SK-N-SH treated with all-trans-retinoic acid at 6 μM for 48 hours (cell line): ENCODE results near the gene ELAPOR2.

Experiments used
- ATAC-seq: fragments of 200-7000 bp; cut with Tn5 transposase; 3 replicates; pipeline ENCODE4 v1.9.1; 2020; ENCODE audit warnings: mild to moderate bottlenecking, moderate library complexity
- ARNTL ChIP-seq: fragments of 450-650 bp; formaldehyde crosslinking; IDR thresholded peaks from 2 replicates; pipeline ENCODE4 v1.5.0; 2020; ENCODE audit warnings: low read depth, mild to moderate bottlenecking, moderate library complexity, borderline replicate concordance
- BACH2 ChIP-seq: fragments of 250-450 bp; sonication (Bioruptor Pico); IDR thresholded peaks from 2 replicates; pipeline ENCODE4 v1.9.0; 2021; ENCODE audit warnings: mild to moderate bottlenecking, borderline replicate concordance
- CREB5 ChIP-seq: fragments of 250-450 bp; sonication (Bioruptor Pico); IDR thresholded peaks from 2 replicates; pipeline ENCODE4 v1.5.1; 2020; ENCODE audit warnings: low read depth, mild to moderate bottlenecking, moderate library complexity
- CSDC2 ChIP-seq: fragments of 250-450 bp; sonication (Bioruptor Pico); IDR thresholded peaks from 2 replicates; pipeline ENCODE4 v1.5.0; 2020; ENCODE audit warnings: mild to moderate bottlenecking, moderate library complexity
- CSRNP3 ChIP-seq: fragments of 250-450 bp; sonication (Bioruptor Pico); IDR thresholded peaks from 2 replicates; pipeline ENCODE4 v1.5.1; 2021; ENCODE audit warnings: mild to moderate bottlenecking, moderate library complexity
- GLIS3 ChIP-seq: fragments of 250-450 bp; sonication (Bioruptor Pico); IDR thresholded peaks from 2 replicates; pipeline ENCODE4 v1.5.0; 2020; ENCODE audit warnings: mild to moderate bottlenecking, moderate library complexity
- ISL1 ChIP-seq: fragments of 250-450 bp; sonication (Bioruptor Pico); IDR thresholded peaks from 2 replicates; pipeline ENCODE4 v2.1.2; 2022; ENCODE audit warnings: mild to moderate bottlenecking, moderate library complexity
- OSR1 ChIP-seq: fragments of 250-450 bp; sonication (Bioruptor Pico); IDR thresholded peaks from 2 replicates; pipeline ENCODE4 v1.8.0; 2022; ENCODE audit warnings: moderate library complexity, mild to moderate bottlenecking, inconsistent platforms
- PATZ1 ChIP-seq: fragments of 250-450 bp; sonication (Bioruptor Pico); IDR thresholded peaks from 2 replicates; pipeline ENCODE4 v1.8.0; 2020; ENCODE audit warnings: mild to moderate bottlenecking, moderate library complexity, borderline replicate concordance
- PPARA ChIP-seq: fragments of 250-450 bp; sonication (Bioruptor Pico); IDR thresholded peaks from 2 replicates; pipeline ENCODE4 v1.5.0; 2020; ENCODE audit warnings: mild to moderate bottlenecking, borderline replicate concordance
- RARB ChIP-seq: fragments of 250-450 bp; sonication (Bioruptor Pico); IDR thresholded peaks from 2 replicates; pipeline ENCODE4 v1.8.0; 2021; ENCODE audit warnings: mild to moderate bottlenecking, moderate library complexity
- SNAI2 ChIP-seq: fragments of 250-450 bp; sonication (Bioruptor Pico); IDR thresholded peaks from 2 replicates; pipeline ENCODE4 v1.5.0; 2020; ENCODE audit warnings: mild to moderate bottlenecking, moderate library complexity
- TCF4 ChIP-seq: fragments of 250-450 bp; sonication (Bioruptor Pico); IDR thresholded peaks from 2 replicates; pipeline ENCODE4 v1.8.0; 2021; ENCODE audit warnings: mild to moderate bottlenecking, moderate library complexity, borderline replicate concordance
- TSHZ2 ChIP-seq: fragments of 250-450 bp; sonication (Bioruptor Pico); IDR thresholded peaks from 2 replicates; pipeline ENCODE4 v1.5.0; 2020; ENCODE audit warnings: mild to moderate bottlenecking, moderate library complexity
- ZC3H10 ChIP-seq: fragments of 250-450 bp; sonication (Bioruptor Pico); IDR thresholded peaks from 2 replicates; pipeline ENCODE4 v1.5.1; 2021; ENCODE audit warnings: mild to moderate bottlenecking, moderate library complexity
- ZFP3 ChIP-seq: fragments of 250-450 bp; sonication (Bioruptor Pico); IDR thresholded peaks from 2 replicates; pipeline ENCODE4 v1.5.0; 2020; ENCODE audit warnings: mild to moderate bottlenecking, moderate library complexity
- ZNF565 ChIP-seq: fragments of 450-650 bp; formaldehyde crosslinking; conservative IDR thresholded peaks from 2 replicates; pipeline ENCODE4 v1.5.0; 2020; ENCODE audit warnings: low read depth, mild to moderate bottlenecking, moderate library complexity
- ZNF70 ChIP-seq: fragments of 450-650 bp; formaldehyde crosslinking; IDR thresholded peaks from 2 replicates; pipeline ENCODE4 v1.5.0; 2020; ENCODE audit warnings: mild to moderate bottlenecking, moderate library complexity
- ZNF8 ChIP-seq: fragments of 450-650 bp; formaldehyde crosslinking; IDR thresholded peaks from 2 replicates; pipeline ENCODE4 v1.5.0; 2020; ENCODE audit warnings: mild to moderate bottlenecking, moderate library complexity

Gene ELAPOR2

GRCh38 chr7:87092568-87093091 lies 33.2 kb upstream of the ELAPOR2 start:
- no peak for ATAC-seq
- TF ChIP-seq OSR1 (CRISPR knock-in tag) (no peak), CSDC2 (CRISPR knock-in tag) (no peak), ZNF8 (no peak), GLIS3 (no peak), ZFP3 (no peak), ZC3H10 (CRISPR knock-in tag) (no peak), RARB (CRISPR knock-in tag) (no peak), ZNF565 (CRISPR knock-in tag) (no peak), TCF4 (CRISPR knock-in tag) (no peak), ZNF70 (CRISPR knock-in tag) (no peak), TSHZ2 (CRISPR knock-in tag) (no peak), PPARA (CRISPR knock-in tag) (no peak)

- no peak for ATAC-seq
- TF ChIP-seq ZFP3: no peak
- no peak for TF ChIP-seq ISL1 (CRISPR knock-in tag)
- TF ChIP-seq CSDC2 (CRISPR knock-in tag): no peak
- no peak for TF ChIP-seq PPARA (CRISPR knock-in tag)
- no peak for TF ChIP-seq CREB5 (CRISPR knock-in tag)
- no peak for TF ChIP-seq ARNTL
- TF ChIP-seq SNAI2 (CRISPR knock-in tag): no peak
- TF ChIP-seq CSRNP3: no peak
- TF ChIP-seq BACH2: no peak
- TF ChIP-seq OSR1 (CRISPR knock-in tag): no peak
- no peak for TF ChIP-seq ZNF70 (CRISPR knock-in tag)
- TF ChIP-seq ZNF8: no peak
- no peak for TF ChIP-seq TSHZ2 (CRISPR knock-in tag)
- no peak for TF ChIP-seq PATZ1 (CRISPR knock-in tag)
- no peak for TF ChIP-seq ZC3H10 (CRISPR knock-in tag)
- TF ChIP-seq RARB (CRISPR knock-in tag): no peak
Measured at GRCh38 chr7:87091487-87092066, 32.1 kb upstream of the ELAPOR2 start.
